GM12878 (cell line): ENCODE data around the gene BTBD6. TPM values are rescaled to one million over a fixed set of nuclear protein-coding genes. Genes with fewer than 3 reads are reported as not detected.

Source experiments
- ATAC-seq: fragments of 200-7000 bp; cut with Tn5 transposase; 3 replicates; pipeline ENCODE4 v1.9.1; 2020; ENCODE audit warnings: mild to moderate bottlenecking, moderate library complexity
- BruUV-seq: library from RNA; stranded (reverse); fragments of 400-500 nt; replicated peaks from 2 replicates; lab custom pipeline; 2021; lab: Mats Ljungman, UMichigan
- CTCF ChIA-PET: fragments of 300-600 bp; sonication (Branson Sonifier 250); formaldehyde crosslinking; extraction: SDS; loops from one replicate; lab custom pipeline; 2021; ENCODE audit warnings: inconsistent platforms; lab: Yijun Ruan, JAX
- POLR2A ChIA-PET: fragments of 350-600 bp; formaldehyde crosslinking; extraction: SDS; loops from one replicate; lab custom pipeline; 2021; ENCODE audit warnings: inconsistent platforms; lab: Charles Lee
- RAD21 ChIA-PET: fragments of 300-600 bp; sonication (Branson Sonifier 250); formaldehyde crosslinking; loops from one replicate; lab custom pipeline; 2023; ENCODE audit warnings: antibody characterized with exemption; ENCODE audit not compliant: unreplicated experiment; lab: Charles Lee
- SMC1A ChIA-PET: fragments of 300-600 bp; sonication (Branson Sonifier 250); formaldehyde crosslinking; loops from one replicate; lab custom pipeline; 2023; ENCODE audit not compliant: unreplicated experiment, uncharacterized antibody; lab: Charles Lee
- DNase-seq: peaks from one replicate; pipeline ENCODE4 v3.0.0-alpha.2; 2011; ENCODE audit warnings: low read depth, low spot score
- FAIRE-seq: peaks from 3 replicates; lab custom pipeline; 2011; peaks lifted over from hg19 to GRCh38; lab: Jason Lieb, UNC
- H2AFZ ChIP-seq: 2 replicates; pipeline ENCODE4 v1.6.0; 2011; ENCODE audit warnings: low read depth, low read length, control low read depth; ENCODE audit not compliant: control insufficient read depth
- H3K27ac ChIP-seq: 2 replicates; pipeline ENCODE4 v1.5.1; 2011; ENCODE audit warnings: control low read depth; ENCODE audit not compliant: control insufficient read depth, insufficient read depth
- H3K27me3 ChIP-seq, 2 experiments: replicated peaks in 1 of 2; 2 replicates each; pipeline versions ENCODE4 v1.6.0 to v1.6.1; 2011; ENCODE audit warnings: low read length in 1 of 2; ENCODE audit not compliant: control insufficient read depth in 2 of 2, insufficient read depth in 2 of 2
- H3K36me3 ChIP-seq, 2 experiments: 2 replicates each; pipeline ENCODE4 v1.5.1; 2011; ENCODE audit warnings: low read length in 1 of 2; ENCODE audit not compliant: control insufficient read depth in 2 of 2, insufficient read depth in 2 of 2
- H3K4me1 ChIP-seq: 2 replicates; pipeline ENCODE4 v1.6.1; 2011; ENCODE audit warnings: mild to moderate bottlenecking, low read length, moderate library complexity, mixed read lengths; ENCODE audit not compliant: control insufficient read depth, insufficient read depth
- H3K4me2 ChIP-seq: 2 replicates; pipeline ENCODE4 v1.6.0; 2011; ENCODE audit warnings: control low read depth; ENCODE audit not compliant: control insufficient read depth, insufficient read depth
- H3K4me3 ChIP-seq: fragments of 200-600 bp; sonication (generic); 2 replicates; pipeline ENCODE4 v1.5.1; 2016
- H3K79me2 ChIP-seq: 2 replicates; pipeline ENCODE4 v1.6.0; 2011; ENCODE audit warnings: low read length; ENCODE audit not compliant: control insufficient read depth, insufficient read depth
- H3K9ac ChIP-seq: 2 replicates; pipeline ENCODE4 v1.8.0; 2011; ENCODE audit warnings: low read length, control low read depth, mixed read lengths; ENCODE audit not compliant: control insufficient read depth, insufficient read depth
- H3K9me3 ChIP-seq: replicated peaks from 3 replicates; pipeline ENCODE4 v1.5.1; 2011; ENCODE audit warnings: mild to moderate bottlenecking, low read length; ENCODE audit not compliant: control insufficient read depth, insufficient read depth
- H4K20me1 ChIP-seq: 2 replicates; pipeline ENCODE4 v1.6.0; 2011; ENCODE audit not compliant: control insufficient read depth, insufficient read depth
- BACH1 ChIP-seq: fragments of 450-650 bp; IDR thresholded peaks from 2 replicates; pipeline ENCODE4 v1.6.1; 2017; ENCODE audit warnings: mild to moderate bottlenecking, borderline replicate concordance
- CEBPB ChIP-seq, 2 experiments: fragments of 150-350 bp in 1 of 2; IDR thresholded peaks; 2 replicates each; pipeline ENCODE4 v1.6.1; 2012 to 2014; ENCODE audit warnings: low read depth in 2 of 2, low read length in 2 of 2, borderline replicate concordance in 1 of 2, inconsistent platforms in 1 of 2
- DPF2 ChIP-seq: fragments of 450-650 bp; IDR thresholded peaks from 2 replicates; pipeline ENCODE4 v1.6.1; 2017; ENCODE audit warnings: mild to moderate bottlenecking
- KAT2A ChIP-seq: conservative IDR thresholded peaks from 2 replicates; pipeline ENCODE4 v1.6.1; 2011; ENCODE audit warnings: low read depth, low read length; ENCODE audit not compliant: control insufficient read depth
- LARP7 ChIP-seq: fragments of 450-650 bp; IDR thresholded peaks from 2 replicates; pipeline ENCODE4 v1.6.1; 2017; ENCODE audit warnings: mild to moderate bottlenecking
- MTA3 ChIP-seq: IDR thresholded peaks from 2 replicates; pipeline ENCODE4 v1.6.1; 2012; ENCODE audit warnings: low read length, inconsistent platforms, borderline replicate concordance
- MYC ChIP-seq: IDR thresholded peaks from 2 replicates; pipeline ENCODE4 v1.6.1; 2011; ENCODE audit warnings: mild to moderate bottlenecking, low read length, moderate library complexity, inconsistent platforms; ENCODE audit not compliant: insufficient read depth, insufficient replicate concordance, insufficient read length, severe bottlenecking
- NFIC ChIP-seq: IDR thresholded peaks from 2 replicates; pipeline ENCODE4 v1.6.1; 2012; ENCODE audit warnings: low read depth, mild to moderate bottlenecking, inconsistent platforms, low read length, moderate library complexity
- SIN3A ChIP-seq: IDR thresholded peaks from 2 replicates; pipeline ENCODE4 v1.6.1; 2012; ENCODE audit warnings: low read depth, low read length, improper control_type of control experiment
- SIX5 ChIP-seq: IDR thresholded peaks from 2 replicates; pipeline ENCODE4 v1.6.1; 2011; ENCODE audit warnings: mild to moderate bottlenecking, low read depth, low read length, moderate library complexity; ENCODE audit not compliant: severe bottlenecking
- SMARCA5 ChIP-seq: fragments of 450-650 bp; IDR thresholded peaks from 2 replicates; pipeline ENCODE4 v1.6.1; 2017; ENCODE audit warnings: mild to moderate bottlenecking
- ZZZ3 ChIP-seq: IDR thresholded peaks from 2 replicates; pipeline ENCODE4 v1.6.1; 2011; ENCODE audit warnings: low read depth; ENCODE audit not compliant: control insufficient read depth, insufficient read length
- WGBS: methylation state at CpG from one replicate; pipeline ENCODE4 v1.1.6; 2016; ENCODE audit warnings: low lambda C conversion rate; ENCODE audit not compliant: insufficient replicate concordance, insufficient coverage; ENCODE audit errors: missing lambda C conversion rate; 5-methylcytosine and 5-hydroxymethylcytosine counted together
- in situ Hi-C: fragments of 300-500 bp; cut with MboI; formaldehyde crosslinking; loops from 9 replicates; pipeline ENCODE4 v1.14.3; 2018; ENCODE audit warnings: mixed read lengths
- intact Hi-C: fragments of 100-400 bp; cut with micrococcal nuclease; formaldehyde crosslinking; loops from one replicate; pipeline ENCODE4 v1.14.2; 2022; ENCODE audit not compliant: unreplicated experiment
- polyA plus RNA-seq, 11 experiments: library from polyadenylated mRNA; depleted of rRNA in 4 of 11; unstranded in 6 of 11; stranded (reverse) in 5 of 11; fragments of >200 nt; fragmentation: Nextera tagmentation in 4 of 11; fragmentation: Illumina TruSeq in 1 of 11; extraction: Ambion mirVana in 4 of 11; extraction: Trizol in 1 of 11; gene quantifications; 1 replicate in 1 of 11; 2 replicates in 10 of 11; pipeline versions ENCODE4 v1.2.1 to v1.2.3, GENCODE V29; 2011 to 2016; ENCODE audit warnings: inconsistent platforms in 2 of 11, missing spikeins in 2 of 11, low read depth in 1 of 11
- total RNA-seq, 4 experiments: library from RNA; depleted of rRNA in 3 of 4; stranded (reverse); fragments of >200 nt in 3 of 4; fragmentation: Illumina TruSeq in 1 of 4; extraction: Trizol in 1 of 4; gene quantifications; 2 replicates each; pipeline versions ENCODE4 v1.2.1 to v1.2.3, GENCODE V29; 2013 to 2021
- TF ChIP-seq, protein P1 (sequence below): fragments of 450-650 bp; formaldehyde crosslinking; IDR thresholded peaks from 2 replicates; pipeline ENCODE4 v1.4.0; 2022; ENCODE audit warnings: mild to moderate bottlenecking, moderate library complexity
- TF ChIP-seq, protein P2 (sequence below): fragments of 450-650 bp; IDR thresholded peaks from 2 replicates; pipeline ENCODE4 v1.6.1; 2014; ENCODE audit warnings: mild to moderate bottlenecking
- TF ChIP-seq, protein P3 (sequence below): fragments of 450-650 bp; formaldehyde crosslinking; IDR thresholded peaks from 2 replicates; pipeline ENCODE4 v1.4.0; 2020; ENCODE audit warnings: mild to moderate bottlenecking, moderate library complexity

The BTBD6 gene
- total and polyA plus RNA-seq, 10 of the 15 experiments (the other 5 are each of a cell fraction or from before 2014, with no cell fraction given), result 1.4 to 36.5 (median 15.8) TPM

DNA sequence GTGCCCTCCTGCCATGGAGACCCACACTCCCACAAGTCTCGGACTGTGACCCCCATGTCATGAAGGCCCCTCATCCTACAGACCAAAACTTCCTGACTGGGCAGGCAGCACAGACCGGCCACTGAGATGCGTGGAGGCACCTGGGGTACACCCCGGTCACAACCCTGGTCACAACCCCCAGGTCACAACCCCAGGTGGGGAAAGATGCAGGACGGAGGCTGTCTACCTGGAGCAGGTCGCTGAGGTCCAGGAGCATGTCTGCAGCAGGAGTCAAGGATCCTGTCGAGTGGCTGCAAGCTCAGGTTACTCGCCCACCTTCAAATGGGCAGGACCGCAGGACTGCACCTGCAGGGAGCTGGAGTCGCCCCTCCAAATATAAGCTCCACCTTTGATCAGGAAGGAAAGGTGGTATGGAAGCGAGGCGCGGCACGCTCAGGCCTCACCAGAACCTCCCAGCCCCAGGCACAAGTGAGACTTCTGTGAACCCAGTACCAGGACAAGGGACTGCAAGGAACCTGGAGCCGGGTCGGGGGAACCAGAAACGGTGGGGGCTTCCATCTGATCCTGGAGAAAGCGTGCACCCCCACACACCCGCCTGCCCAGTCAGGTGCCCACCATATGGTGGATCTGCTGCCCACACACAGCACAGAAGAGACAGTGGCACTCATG, 8.1 kb downstream of the BTBD6 start:
- ChIA-PET SMC1A (no interaction called here), POLR2A (no interaction called here), RAD21 (no interaction called here), CTCF (no interaction called here)
- Histone ChIP-seq H3K27me3 (no peaks in the 10 kb centered on the region), H3K9me3 (no peaks in the 10 kb centered on the region), H2AFZ (no peak overlapping the region), H3K79me2 (no peaks in the 10 kb centered on the region), H3K4me2 (no peak overlapping the region), H4K20me1 (no peaks in the 10 kb centered on the region; the same call in 1 of the 2 replicates), H3K36me3 (peaks cover 4 to 14% of the 10 kb centered on the region in 2 experiments; a peak in 3 of 4 replicates), H3K9ac (no peak overlapping the region), H3K4me3 (no peak overlapping the region), H3K4me1 (peaks cover 9% of the 10 kb centered on the region), H3K27ac (no peak overlapping the region)
- intact Hi-C loops (no loop called here), in situ Hi-C loops (no loop called here)
- WGBS, result 96% methylated on average over 19 of the region's 19 CpGs
- no peak for FAIRE-seq
- ATAC-seq, result no peak
- no TSS peak for BruUV-seq
- DNase-seq, result no peak
- no peak for TF ChIP-seq DPF2
- TF ChIP-seq, protein P1, sequence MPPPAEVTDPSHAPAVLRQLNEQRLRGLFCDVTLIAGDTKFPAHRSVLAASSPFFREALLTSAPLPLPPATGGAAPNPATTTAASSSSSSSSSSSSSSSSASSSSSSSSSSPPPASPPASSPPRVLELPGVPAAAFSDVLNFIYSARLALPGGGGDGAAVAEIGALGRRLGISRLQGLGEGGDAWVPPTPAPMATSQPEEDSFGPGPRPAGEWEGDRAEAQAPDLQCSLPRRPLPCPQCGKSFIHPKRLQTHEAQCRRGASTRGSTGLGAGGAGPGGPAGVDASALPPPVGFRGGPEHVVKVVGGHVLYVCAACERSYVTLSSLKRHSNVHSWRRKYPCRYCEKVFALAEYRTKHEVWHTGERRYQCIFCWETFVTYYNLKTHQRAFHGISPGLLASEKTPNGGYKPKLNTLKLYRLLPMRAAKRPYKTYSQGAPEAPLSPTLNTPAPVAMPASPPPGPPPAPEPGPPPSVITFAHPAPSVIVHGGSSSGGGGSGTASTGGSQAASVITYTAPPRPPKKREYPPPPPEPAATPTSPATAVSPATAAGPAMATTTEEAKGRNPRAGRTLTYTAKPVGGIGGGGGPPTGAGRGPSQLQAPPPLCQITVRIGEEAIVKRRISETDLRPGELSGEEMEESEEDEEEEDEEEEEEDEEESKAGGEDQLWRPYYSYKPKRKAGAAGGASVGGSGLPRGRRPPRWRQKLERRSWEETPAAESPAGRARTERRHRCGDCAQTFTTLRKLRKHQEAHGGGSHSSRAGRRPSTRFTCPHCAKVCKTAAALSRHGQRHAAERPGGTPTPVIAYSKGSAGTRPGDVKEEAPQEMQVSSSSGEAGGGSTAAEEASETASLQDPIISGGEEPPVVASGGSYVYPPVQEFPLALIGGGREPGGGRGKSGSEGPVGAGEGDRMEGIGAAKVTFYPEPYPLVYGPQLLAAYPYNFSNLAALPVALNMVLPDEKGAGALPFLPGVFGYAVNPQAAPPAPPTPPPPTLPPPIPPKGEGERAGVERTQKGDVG (CRISPR knock-in tag), result no peak
- TF ChIP-seq MTA3, result no peak
- TF ChIP-seq, protein P2, sequence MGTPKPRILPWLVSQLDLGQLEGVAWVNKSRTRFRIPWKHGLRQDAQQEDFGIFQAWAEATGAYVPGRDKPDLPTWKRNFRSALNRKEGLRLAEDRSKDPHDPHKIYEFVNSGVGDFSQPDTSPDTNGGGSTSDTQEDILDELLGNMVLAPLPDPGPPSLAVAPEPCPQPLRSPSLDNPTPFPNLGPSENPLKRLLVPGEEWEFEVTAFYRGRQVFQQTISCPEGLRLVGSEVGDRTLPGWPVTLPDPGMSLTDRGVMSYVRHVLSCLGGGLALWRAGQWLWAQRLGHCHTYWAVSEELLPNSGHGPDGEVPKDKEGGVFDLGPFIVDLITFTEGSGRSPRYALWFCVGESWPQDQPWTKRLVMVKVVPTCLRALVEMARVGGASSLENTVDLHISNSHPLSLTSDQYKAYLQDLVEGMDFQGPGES, result no peak
- TF ChIP-seq SIN3A, result no peak
- TF ChIP-seq SIX5, result no peak
- no peak for TF ChIP-seq KAT2A
- no peak for TF ChIP-seq SMARCA5
- TF ChIP-seq CEBPB (IDR thresholded peaks at IDR 0.05; ENCODE audit: borderline replicate concordance in 1 of 2, low read depth in 2 of 2, low read length in 2 of 2), result no peak
- no peak for TF ChIP-seq BACH1
- TF ChIP-seq MYC, result no peak
- TF ChIP-seq ZZZ3, result no peak
- no peak for TF ChIP-seq LARP7
- TF ChIP-seq, protein P3, sequence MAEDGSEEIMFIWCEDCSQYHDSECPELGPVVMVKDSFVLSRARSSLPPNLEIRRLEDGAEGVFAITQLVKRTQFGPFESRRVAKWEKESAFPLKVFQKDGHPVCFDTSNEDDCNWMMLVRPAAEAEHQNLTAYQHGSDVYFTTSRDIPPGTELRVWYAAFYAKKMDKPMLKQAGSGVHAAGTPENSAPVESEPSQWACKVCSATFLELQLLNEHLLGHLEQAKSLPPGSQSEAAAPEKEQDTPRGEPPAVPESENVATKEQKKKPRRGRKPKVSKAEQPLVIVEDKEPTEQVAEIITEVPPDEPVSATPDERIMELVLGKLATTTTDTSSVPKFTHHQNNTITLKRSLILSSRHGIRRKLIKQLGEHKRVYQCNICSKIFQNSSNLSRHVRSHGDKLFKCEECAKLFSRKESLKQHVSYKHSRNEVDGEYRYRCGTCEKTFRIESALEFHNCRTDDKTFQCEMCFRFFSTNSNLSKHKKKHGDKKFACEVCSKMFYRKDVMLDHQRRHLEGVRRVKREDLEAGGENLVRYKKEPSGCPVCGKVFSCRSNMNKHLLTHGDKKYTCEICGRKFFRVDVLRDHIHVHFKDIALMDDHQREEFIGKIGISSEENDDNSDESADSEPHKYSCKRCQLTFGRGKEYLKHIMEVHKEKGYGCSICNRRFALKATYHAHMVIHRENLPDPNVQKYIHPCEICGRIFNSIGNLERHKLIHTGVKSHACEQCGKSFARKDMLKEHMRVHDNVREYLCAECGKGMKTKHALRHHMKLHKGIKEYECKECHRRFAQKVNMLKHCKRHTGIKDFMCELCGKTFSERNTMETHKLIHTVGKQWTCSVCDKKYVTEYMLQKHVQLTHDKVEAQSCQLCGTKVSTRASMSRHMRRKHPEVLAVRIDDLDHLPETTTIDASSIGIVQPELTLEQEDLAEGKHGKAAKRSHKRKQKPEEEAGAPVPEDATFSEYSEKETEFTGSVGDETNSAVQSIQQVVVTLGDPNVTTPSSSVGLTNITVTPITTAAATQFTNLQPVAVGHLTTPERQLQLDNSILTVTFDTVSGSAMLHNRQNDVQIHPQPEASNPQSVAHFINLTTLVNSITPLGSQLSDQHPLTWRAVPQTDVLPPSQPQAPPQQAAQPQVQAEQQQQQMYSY, result no peak
- no peak for TF ChIP-seq NFIC
